ENCODE results near the gene KIF16B.

DNA sequence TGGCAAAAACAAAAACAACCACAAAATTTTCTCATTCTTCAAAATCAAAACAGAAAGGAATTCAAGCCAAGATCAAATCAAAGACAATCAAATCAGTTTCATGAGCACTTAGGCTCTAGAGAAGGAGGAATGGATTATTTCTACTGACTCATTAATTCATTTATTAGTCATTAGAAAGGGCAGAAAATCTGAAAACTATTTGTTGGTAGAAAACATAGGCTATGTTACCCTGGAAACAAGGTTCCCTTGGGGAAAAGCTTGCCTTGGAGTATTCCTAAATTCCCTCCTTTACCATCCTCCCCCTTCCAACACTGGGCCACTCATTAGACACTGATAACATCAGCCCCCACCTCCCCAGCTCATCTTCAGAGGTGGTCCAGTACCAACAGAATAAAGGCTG, 17.5 kb downstream of the KIF16B start:
- TF ChIP-seq, protein P1, sequence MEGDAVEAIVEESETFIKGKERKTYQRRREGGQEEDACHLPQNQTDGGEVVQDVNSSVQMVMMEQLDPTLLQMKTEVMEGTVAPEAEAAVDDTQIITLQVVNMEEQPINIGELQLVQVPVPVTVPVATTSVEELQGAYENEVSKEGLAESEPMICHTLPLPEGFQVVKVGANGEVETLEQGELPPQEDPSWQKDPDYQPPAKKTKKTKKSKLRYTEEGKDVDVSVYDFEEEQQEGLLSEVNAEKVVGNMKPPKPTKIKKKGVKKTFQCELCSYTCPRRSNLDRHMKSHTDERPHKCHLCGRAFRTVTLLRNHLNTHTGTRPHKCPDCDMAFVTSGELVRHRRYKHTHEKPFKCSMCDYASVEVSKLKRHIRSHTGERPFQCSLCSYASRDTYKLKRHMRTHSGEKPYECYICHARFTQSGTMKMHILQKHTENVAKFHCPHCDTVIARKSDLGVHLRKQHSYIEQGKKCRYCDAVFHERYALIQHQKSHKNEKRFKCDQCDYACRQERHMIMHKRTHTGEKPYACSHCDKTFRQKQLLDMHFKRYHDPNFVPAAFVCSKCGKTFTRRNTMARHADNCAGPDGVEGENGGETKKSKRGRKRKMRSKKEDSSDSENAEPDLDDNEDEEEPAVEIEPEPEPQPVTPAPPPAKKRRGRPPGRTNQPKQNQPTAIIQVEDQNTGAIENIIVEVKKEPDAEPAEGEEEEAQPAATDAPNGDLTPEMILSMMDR (IDR thresholded peaks at IDR 0.05): no peak
- TF ChIP-seq POLR2A (IDR thresholded peaks at IDR 0.05): no peak
